22Rv1 (cell line): ENCODE measurements around the gene MTARC1.

Source experiments
- ZFX ChIP-seq: fragments of 450-650 bp; IDR thresholded peaks from 2 replicates; pipeline ENCODE4 v1.6.1; 2017; ENCODE audit warnings: antibody characterized with exemption, borderline replicate concordance
- TF ChIP-seq, protein P1 (sequence below): fragments of 450-650 bp; IDR thresholded peaks from 2 replicates; pipeline ENCODE4 v1.5.1; 2017; ENCODE audit warnings: mild to moderate bottlenecking

DNA sequence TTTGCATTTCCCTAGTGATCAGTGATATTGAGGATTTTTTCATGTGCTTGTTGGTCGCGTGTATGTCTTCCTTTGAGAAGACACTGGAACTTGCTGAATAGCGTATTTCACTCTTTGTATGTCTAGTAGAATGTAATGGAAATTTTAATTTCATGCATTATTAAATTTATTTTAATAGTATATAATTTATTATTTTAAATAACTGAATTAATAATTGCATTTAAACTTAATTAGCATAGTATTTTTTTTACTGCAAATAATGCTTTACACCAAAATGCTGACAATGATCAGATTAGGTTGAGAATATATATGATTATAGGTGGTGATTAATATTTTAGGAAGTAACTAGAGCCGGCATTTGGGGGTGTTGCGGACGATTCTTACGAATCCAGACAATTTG, 10.5 kb upstream of the MTARC1 start:
- TF ChIP-seq, protein P1, sequence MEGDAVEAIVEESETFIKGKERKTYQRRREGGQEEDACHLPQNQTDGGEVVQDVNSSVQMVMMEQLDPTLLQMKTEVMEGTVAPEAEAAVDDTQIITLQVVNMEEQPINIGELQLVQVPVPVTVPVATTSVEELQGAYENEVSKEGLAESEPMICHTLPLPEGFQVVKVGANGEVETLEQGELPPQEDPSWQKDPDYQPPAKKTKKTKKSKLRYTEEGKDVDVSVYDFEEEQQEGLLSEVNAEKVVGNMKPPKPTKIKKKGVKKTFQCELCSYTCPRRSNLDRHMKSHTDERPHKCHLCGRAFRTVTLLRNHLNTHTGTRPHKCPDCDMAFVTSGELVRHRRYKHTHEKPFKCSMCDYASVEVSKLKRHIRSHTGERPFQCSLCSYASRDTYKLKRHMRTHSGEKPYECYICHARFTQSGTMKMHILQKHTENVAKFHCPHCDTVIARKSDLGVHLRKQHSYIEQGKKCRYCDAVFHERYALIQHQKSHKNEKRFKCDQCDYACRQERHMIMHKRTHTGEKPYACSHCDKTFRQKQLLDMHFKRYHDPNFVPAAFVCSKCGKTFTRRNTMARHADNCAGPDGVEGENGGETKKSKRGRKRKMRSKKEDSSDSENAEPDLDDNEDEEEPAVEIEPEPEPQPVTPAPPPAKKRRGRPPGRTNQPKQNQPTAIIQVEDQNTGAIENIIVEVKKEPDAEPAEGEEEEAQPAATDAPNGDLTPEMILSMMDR = no peak
- TF ChIP-seq ZFX = no peak
